Common myeloid progenitor, CD34-positive (primary cell): ENCODE measurements around the gene KCNQ2.

ENCODE experiments used
- CTCF ChIA-PET: fragments of 350-600 bp; sonication (Branson Sonifier 250); formaldehyde crosslinking; loops from one replicate; lab custom pipeline; 2021; ENCODE audit warnings: antibody characterized with exemption; lab: Charles Lee
- POLR2A ChIA-PET: fragments of 350-600 bp; sonication (Branson Sonifier 250); formaldehyde crosslinking; loops from one replicate; lab custom pipeline; 2021; ENCODE audit warnings: antibody characterized with exemption; lab: Charles Lee
- DNase-seq, 3 donors: peaks; one replicate each; pipeline versions ENCODE4 v3.0.0 to v3.0.0-alpha.2; 2013
- H3K27ac ChIP-seq, 2 experiments: 1 replicate in 1 of 2; 2 replicates in 1 of 2; pipeline ENCODE4 v1.7.0; 2013; ENCODE audit warnings: inconsistent platforms in 2 of 2, low read length in 2 of 2, mild to moderate bottlenecking in 2 of 2, low read depth in 1 of 2, moderate library complexity in 1 of 2; ENCODE audit not compliant: severe bottlenecking in 2 of 2, insufficient read depth in 1 of 2, poor library complexity in 1 of 2
- H3K27me3 ChIP-seq, 5 experiments: replicated peaks in 2 of 5; 1 replicate in 3 of 5; 2 replicates in 2 of 5; pipeline versions ENCODE4 v1.6.1 to v1.7.0; 2013; ENCODE audit warnings: low read length in 4 of 5, mild to moderate bottlenecking in 2 of 5, moderate library complexity in 2 of 5, inconsistent platforms in 1 of 5; ENCODE audit not compliant: insufficient read depth in 5 of 5, control insufficient read depth in 4 of 5
- H3K36me3 ChIP-seq, 4 experiments: 1 replicate in 2 of 4; 2 replicates in 2 of 4; pipeline versions ENCODE4 v1.6.1 to v1.7.0; 2013; ENCODE audit warnings: low read length in 3 of 4, control low read depth in 1 of 4, mild to moderate bottlenecking in 1 of 4; ENCODE audit not compliant: control insufficient read depth in 4 of 4, insufficient read depth in 4 of 4
- H3K4me1 ChIP-seq, 4 experiments: 1 replicate in 3 of 4; 2 replicates in 1 of 4; pipeline versions ENCODE4 v1.6.1 to v1.7.1; 2013; ENCODE audit warnings: low read length in 3 of 4, mild to moderate bottlenecking in 3 of 4, control low read depth in 1 of 4, inconsistent platforms in 1 of 4, moderate library complexity in 1 of 4; ENCODE audit not compliant: control insufficient read depth in 4 of 4, insufficient read depth in 4 of 4; ENCODE audit errors: control extremely low read depth in 1 of 4
- H3K4me3 ChIP-seq, 7 experiments: 1 replicate in 4 of 7; 2 replicates in 3 of 7; pipeline versions ENCODE4 v1.5.1 to v1.7.0; 2013; ENCODE audit warnings: mild to moderate bottlenecking in 7 of 7, low read length in 6 of 7, moderate library complexity in 6 of 7, inconsistent platforms in 2 of 7, low read depth in 2 of 7, control low read depth in 1 of 7; ENCODE audit not compliant: insufficient read depth in 4 of 7, control insufficient read depth in 1 of 7; ENCODE audit errors: extremely low read depth in 1 of 7
- H3K9me3 ChIP-seq, 5 experiments: 1 replicate in 4 of 5; 2 replicates in 1 of 5; pipeline versions ENCODE4 v1.6.1 to v1.7.1; 2013; ENCODE audit warnings: low read length in 4 of 5, mild to moderate bottlenecking in 2 of 5, inconsistent platforms in 1 of 5, low read depth in 1 of 5, moderate library complexity in 1 of 5; ENCODE audit not compliant: control insufficient read depth in 4 of 5, insufficient read depth in 2 of 5; ENCODE audit errors: control extremely low read depth in 1 of 5
- WGBS: methylation state at CpG from one replicate; pipeline ENCODE4 v1.1.5; 2013; ENCODE audit not compliant: insufficient coverage; 5-methylcytosine and 5-hydroxymethylcytosine counted together

The KCNQ2 gene

DNA sequence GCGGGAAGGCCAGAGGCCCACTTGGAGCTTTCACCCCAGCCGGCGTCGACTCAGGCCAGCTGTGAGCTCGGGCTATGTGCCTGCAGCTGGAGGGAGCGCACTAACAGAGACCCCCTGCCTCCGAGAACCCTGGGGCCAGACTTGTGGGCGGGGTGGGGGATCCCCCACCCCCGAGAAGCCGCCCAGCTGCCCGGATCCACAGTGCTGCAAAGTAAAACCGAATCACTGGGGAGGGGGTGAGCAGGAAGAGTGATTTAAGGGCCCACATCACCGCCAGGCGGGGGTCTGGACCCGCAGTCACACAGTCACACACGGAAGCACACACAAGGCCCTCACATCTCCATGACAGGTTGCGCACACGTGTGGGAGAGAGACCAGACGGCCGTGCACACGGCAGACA, 48.7 kb downstream of the KCNQ2 start:
- Histone ChIP-seq H3K36me3 (no peaks in the 10 kb centered on the region), H3K27me3 (peaks cover 0 to 19% (median under 1%) of the 10 kb centered on the region in 5 experiments), H3K27ac (no peak overlapping the region), H3K4me1 (no peaks in the 10 kb centered on the region), H3K4me3 (no peak overlapping the region), H3K9me3 (peaks cover 0 to 2% (median 0%) of the 10 kb centered on the region in 5 experiments)
- no peak for DNase-seq
- WGBS = 90% methylated on average over 20 of the region's 21 CpGs
- ChIA-PET CTCF (interaction anchor here (1.0 to 1.3 kb wide), 2 partner anchors 10 to 16 kb away, joined by 3 read pairs; no protein-coding TSS in a partner anchor), POLR2A (no interaction called here)

DNA sequence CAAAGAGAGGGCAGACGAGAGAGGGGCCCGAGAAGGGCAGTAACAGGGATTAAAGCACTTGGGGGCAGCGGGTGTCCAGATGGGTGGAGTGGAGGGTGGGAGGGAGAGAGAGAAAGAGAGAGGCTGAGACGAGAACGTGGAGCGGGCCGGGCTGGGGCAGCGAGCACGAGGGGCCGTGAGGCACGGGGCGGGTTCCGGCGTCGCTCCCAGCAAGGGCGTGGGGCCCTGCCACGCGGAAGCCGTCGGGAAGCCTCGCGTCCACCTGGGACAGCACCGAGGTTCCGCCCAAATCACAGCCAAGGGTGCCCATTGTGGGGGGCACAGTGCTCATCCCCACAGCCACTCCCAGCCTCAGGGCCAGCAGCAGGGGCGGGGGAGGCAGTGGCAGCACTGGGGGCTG, 49.8 kb downstream of the KCNQ2 start:
- WGBS = 91% methylated on average over 20 of the region's 25 CpGs
- ChIA-PET CTCF (no interaction called here), POLR2A (no interaction called here)
- H3K27ac ChIP-seq = no peak overlapping the region
- H3K4me3 ChIP-seq = no peak overlapping the region
- peaks cover 0 to 23% (median 2%) of the 10 kb centered on the region in 5 experiments for H3K27me3 ChIP-seq
- no peaks in the 10 kb centered on the region for H3K4me1 ChIP-seq
- no peak for DNase-seq
- H3K9me3 ChIP-seq = peaks cover 0 to 2% (median 0%) of the 10 kb centered on the region in 5 experiments
- no peaks in the 10 kb centered on the region for H3K36me3 ChIP-seq

DNA sequence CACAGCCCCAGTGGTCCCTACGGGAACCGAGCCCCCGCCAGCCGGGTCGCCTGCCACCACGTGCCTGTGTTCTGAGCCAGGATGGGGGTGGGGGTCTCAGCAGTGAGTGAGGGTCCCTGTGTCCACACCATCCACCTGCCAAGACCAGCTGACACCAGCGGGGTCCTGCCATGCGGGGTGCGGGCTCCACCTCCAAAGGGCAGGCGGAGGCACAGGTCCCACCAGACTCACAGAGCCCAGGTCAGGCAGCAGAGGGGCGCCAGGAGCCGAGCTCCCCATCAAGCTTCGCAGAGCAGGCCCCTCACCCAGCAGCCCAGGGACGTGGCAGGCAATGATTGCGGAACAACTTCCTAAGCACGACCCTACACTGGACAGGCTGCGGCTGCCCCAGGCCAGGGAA, 50.5 kb downstream of the KCNQ2 start:
- no peaks in the 10 kb centered on the region for H3K9me3 ChIP-seq
- WGBS = 85% methylated on average over 10 of the region's 17 CpGs
- H3K36me3 ChIP-seq = no peaks in the 10 kb centered on the region
- H3K27ac ChIP-seq = no peak overlapping the region
- POLR2A ChIA-PET = no interaction called here
- no peaks in the 10 kb centered on the region for H3K4me1 ChIP-seq
- no peak for DNase-seq
- peaks cover 0 to 25% (median 2%) of the 10 kb centered on the region in 5 experiments for H3K27me3 ChIP-seq
- no peak overlapping the region for H3K4me3 ChIP-seq
- CTCF ChIA-PET = no interaction called here

DNA sequence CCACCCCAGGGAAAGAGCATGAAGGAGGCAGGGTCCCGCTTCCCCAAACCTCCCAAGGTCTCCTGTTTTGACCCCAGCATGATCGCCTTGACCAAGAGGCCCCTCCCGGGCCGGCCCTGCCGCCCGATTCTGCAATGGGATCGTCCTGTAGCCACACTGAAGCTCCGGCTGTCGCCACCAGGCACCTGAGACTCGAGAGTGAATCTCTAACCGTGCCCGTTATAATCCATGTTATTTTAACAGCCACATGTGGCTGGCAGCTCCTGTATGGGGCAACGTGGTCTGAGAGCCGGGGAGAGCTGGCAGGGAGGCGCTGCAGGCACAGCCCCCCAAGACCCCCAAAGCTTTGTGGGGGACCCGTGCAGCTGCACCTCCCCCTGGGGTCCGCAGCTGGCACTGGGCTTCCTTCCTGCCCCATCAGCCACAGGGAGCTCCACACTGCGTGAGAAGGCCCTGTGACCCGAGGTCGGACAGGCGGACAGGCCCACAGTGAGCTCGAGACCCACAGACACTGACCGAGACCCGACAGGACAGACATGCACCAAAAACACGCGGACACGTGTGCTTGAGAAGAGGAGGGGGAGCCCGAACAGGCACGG, 51.3 kb downstream of the KCNQ2 start:
- WGBS = 81% methylated on average over 27 of the region's 29 CpGs

DNA sequence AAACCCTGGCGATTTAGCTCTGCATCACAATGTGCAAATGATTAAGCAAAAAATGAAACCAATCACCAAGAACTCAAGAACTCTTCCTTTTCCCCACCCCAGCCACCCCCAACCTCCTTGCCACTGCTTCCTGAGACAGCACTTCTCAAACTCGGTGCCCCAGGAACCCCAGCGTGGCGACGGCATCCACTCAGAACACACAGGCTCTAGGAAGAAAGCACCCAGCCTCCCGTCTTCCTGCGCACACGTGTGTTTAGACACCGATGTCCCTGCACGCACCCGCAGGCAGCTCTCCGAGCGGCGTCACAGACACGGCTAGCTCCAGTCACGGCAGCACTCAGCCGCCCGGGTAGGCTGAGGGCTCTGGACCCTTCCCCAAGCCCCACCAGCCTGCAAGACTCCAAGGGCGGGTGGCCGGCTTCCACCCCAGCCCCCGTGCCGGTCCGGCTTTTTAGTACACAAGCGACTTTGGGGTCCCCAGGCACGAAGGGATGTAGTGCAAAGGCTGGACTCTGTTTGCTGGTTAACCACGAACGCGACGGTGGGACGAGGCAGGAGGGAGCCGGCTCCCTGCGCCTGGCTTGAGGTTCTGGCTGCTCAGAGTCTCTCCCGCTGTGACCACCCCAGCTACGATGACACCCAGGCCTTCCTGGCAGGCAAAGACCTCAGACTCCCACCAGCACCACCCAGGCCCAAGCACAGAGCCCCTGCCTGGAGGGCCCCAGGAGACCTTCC, 51.9 kb downstream of the KCNQ2 start:
- no peaks in the 10 kb centered on the region for H3K36me3 ChIP-seq
- H3K27ac ChIP-seq = no peak overlapping the region
- ChIA-PET CTCF (no interaction called here), POLR2A (no interaction called here)
- H3K4me3 ChIP-seq = no peak overlapping the region
- no peaks in the 10 kb centered on the region for H3K4me1 ChIP-seq
- peaks cover 0 to 25% (median 2%) of the 10 kb centered on the region in 5 experiments for H3K27me3 ChIP-seq
- whole genome bisulfite sequencing = 71% methylated on average over 33 of the region's 34 CpGs
- no peaks in the 10 kb centered on the region for H3K9me3 ChIP-seq
- DNase-seq = no peak

More for the DNA sequence above, 51.3 kb downstream of the KCNQ2 start:
- POLR2A ChIA-PET = no interaction called here
- H3K4me3 ChIP-seq = no peak overlapping the region
- peaks cover 0 to 25% (median 2%) of the 10 kb centered on the region in 5 experiments for H3K27me3 ChIP-seq
- H3K36me3 ChIP-seq = no peaks in the 10 kb centered on the region
- H3K4me1 ChIP-seq = no peaks in the 10 kb centered on the region
- H3K9me3 ChIP-seq = no peaks in the 10 kb centered on the region
- DNase-seq = no peak
- CTCF ChIA-PET = no interaction called here
- no peak overlapping the region for H3K27ac ChIP-seq

DNA sequence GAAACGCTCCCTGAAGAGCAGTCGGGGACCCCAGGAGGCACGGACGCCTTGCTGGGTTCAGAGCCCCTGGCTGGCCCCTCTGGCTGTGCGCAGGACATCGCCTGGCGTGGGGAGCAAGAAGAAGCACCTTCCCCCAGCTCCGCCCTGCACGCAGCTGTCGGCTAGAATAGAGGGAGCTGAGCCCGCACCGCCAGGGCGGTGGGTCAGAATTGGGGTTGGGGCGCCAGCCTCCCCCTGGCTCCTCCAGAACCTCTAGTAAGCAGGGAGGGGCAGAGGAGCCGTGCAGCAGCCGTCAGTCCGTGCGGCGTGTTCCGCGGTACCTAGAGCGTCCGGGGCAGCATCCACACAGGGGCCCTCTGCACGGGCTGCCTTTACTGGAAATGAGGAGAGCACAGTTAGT, 53.2 kb downstream of the KCNQ2 start:
- ChIA-PET CTCF (no interaction called here), POLR2A (no interaction called here)
- Histone ChIP-seq H3K9me3 (no peaks in the 10 kb centered on the region), H3K36me3 (no peaks in the 10 kb centered on the region), H3K4me1 (no peaks in the 10 kb centered on the region), H3K27me3 (peaks cover 0 to 22% (median 2%) of the 10 kb centered on the region in 5 experiments), H3K27ac (no peak overlapping the region), H3K4me3 (no peak overlapping the region)
- no peak for DNase-seq
- 93% methylated on average over 17 of the region's 24 CpGs for WGBS

DNA sequence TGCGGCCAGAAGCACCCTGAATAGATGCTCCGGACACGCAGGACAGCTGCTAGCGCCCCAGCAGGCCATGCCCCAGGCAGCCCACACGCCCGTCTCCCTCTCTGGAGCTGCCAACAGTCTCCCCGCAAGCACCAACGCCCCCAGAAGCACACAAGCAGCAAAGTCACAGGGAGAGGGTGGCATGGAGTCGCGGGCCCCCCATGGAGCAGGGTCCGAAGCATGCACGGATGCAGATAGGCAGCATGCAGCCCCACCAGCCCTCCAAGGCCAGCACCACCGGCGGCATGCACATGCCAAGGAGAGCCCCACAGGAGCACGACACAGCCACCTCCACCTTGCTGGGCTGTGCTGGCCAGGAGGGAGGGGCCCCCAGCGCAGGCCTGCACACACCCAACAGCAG, 53.8 kb downstream of the KCNQ2 start:
- Histone ChIP-seq H3K4me1 (no peaks in the 10 kb centered on the region), H3K4me3 (no peak overlapping the region), H3K9me3 (no peaks in the 10 kb centered on the region), H3K27ac (no peak overlapping the region), H3K36me3 (no peaks in the 10 kb centered on the region), H3K27me3 (peaks cover 0 to 22% (median 2%) of the 10 kb centered on the region in 5 experiments)
- no peak for DNase-seq
- CTCF ChIA-PET = no interaction called here
- POLR2A ChIA-PET = no interaction called here
- WGBS = 95% methylated on average over 14 of the region's 16 CpGs
